Gastrocnemius medialis (tissue), 4 donors: ENCODE measurements around the gene SLC49A4.

Experiments
- CTCF ChIP-seq, 5 experiments: fragments of 450-650 bp in 3 of 5; fragments of 200-600 bp in 2 of 5; sonication (generic) in 2 of 5; IDR thresholded peaks in 4 of 5; conservative IDR thresholded peaks in 1 of 5; 1 replicate in 4 of 5; 2 replicates in 1 of 5; pipeline ENCODE4 v1.5.1; 2016 to 2019; ENCODE audit warnings: antibody characterized with exemption in 5 of 5, mild to moderate bottlenecking in 3 of 5, moderate library complexity in 3 of 5
- POLR2A ChIP-seq, 2 donors: fragments of 450-650 bp; IDR thresholded peaks; one replicate each; pipeline ENCODE4 v1.6.1; 2017; ENCODE audit warnings: antibody characterized with exemption in 2 of 2, mild to moderate bottlenecking in 2 of 2, moderate library complexity in 2 of 2

- TF ChIP-seq CTCF (IDR thresholded peaks at IDR 0.05 in 4 of 5, conservative IDR thresholded peaks at IDR 0.05 in 1 of 5) (no peak), POLR2A (IDR thresholded peaks at IDR 0.05) (no peak)
Observed at GRCh38 chr3:122924056-122924455, 129.2 kb downstream of the SLC49A4 start.
